ENCODE measurements around the gene EDDM13.

GRCh38 chr19:56297010-56297409 is 24.5 kb downstream of the EDDM13 start:
- TF ChIP-seq POLR2A (IDR thresholded peaks at IDR 0.05) (no peak), CTCF (IDR thresholded peaks at IDR 0.05 in 8 of 11, conservative IDR thresholded peaks at IDR 0.05 in 3 of 11) (no peak)

Data from spleen (tissue), 7 donors.